Measurements from ENCODE around the gene BEND5.

BEND5 gene, protein sequence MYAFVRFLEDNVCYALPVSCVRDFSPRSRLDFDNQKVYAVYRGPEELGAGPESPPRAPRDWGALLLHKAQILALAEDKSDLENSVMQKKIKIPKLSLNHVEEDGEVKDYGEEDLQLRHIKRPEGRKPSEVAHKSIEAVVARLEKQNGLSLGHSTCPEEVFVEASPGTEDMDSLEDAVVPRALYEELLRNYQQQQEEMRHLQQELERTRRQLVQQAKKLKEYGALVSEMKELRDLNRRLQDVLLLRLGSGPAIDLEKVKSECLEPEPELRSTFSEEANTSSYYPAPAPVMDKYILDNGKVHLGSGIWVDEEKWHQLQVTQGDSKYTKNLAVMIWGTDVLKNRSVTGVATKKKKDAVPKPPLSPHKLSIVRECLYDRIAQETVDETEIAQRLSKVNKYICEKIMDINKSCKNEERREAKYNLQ

GRCh38 chr1:48776393-48777218, at the start of gene BEND5:
Gene BEND5 (minus strand): TSS chr1:48776891. CDS start chr1:48776831, 60 bp downstream.
- no peak within 1 kb of the TSS for H3K4me3 ChIP-seq (replicated peaks; ENCODE audit: low read depth, low read length)
- DNase-seq (ENCODE audit: extremely low read depth, low read depth): no peak
- TF ChIP-seq CTCF (IDR thresholded peaks at IDR 0.05; ENCODE audit: low read depth, low read length, missing control alignments): no peak

GRCh38 chr1:48823168-48823567, 46.5 kb upstream of the BEND5 start:
- DNase-seq (ENCODE audit: extremely low read depth, low read depth): no peak
- no peak overlapping the region for H3K4me3 ChIP-seq (replicated peaks; ENCODE audit: low read depth, low read length)
- no peak for TF ChIP-seq CTCF (IDR thresholded peaks at IDR 0.05; ENCODE audit: low read depth, low read length, missing control alignments)

DNA sequence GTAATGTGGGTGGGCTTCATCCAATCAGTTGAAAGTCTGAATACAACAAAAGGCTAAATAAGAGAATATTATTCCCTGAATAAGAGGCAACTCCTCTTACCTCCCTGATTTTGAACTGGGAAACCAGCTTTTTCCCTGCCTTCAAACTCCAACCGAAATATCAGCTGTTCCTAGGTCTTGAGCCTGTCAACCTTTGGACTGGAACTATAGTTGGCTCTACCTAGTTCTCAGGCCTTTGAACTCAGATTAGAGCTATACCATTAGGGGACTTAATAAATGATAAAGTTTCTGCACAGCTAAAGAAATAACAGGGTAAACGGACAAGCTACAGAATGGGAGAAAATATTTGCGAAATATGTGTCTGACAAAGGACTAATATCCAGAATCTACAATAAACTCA, 43.8 kb upstream of the BEND5 start:
- TF ChIP-seq CTCF (IDR thresholded peaks at IDR 0.05; ENCODE audit: low read depth, low read length, missing control alignments): no peak
- DNase-seq (ENCODE audit: extremely low read depth, low read depth): no peak
- no peak overlapping the region for H3K4me3 ChIP-seq (replicated peaks; ENCODE audit: low read depth, low read length)

DNA sequence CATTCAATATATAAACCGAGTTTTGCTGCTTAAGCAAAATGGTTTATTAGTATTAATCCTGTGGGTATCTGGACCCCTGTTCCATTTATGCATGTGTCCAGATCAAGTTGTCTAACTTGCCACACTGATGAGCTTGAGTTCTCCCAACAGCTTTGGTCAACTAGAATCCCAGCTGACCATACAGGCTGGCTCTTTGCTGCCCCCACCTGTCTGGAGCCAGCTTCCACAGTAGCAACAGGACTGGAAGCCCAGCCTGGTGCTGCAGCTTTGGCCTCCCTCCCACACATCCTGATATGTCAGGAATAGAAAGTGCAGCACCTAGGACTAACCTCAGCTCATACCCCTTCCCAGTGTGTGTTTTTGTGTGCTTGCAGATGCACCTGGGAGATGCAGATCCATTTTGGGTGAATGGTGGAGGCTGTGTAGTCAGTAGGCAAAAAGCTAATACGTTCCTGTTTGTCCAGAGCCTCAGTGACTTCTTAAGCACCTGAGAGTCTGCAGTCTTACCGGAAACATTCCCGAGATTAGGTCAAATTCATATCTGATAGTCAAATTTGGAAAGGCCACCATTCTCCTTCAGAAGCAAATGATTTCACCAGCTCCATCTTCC, 40.9 kb upstream of the BEND5 start:
- DNase-seq (ENCODE audit: extremely low read depth, low read depth): peak; percentile 2
- peak; percentile 77 for TF ChIP-seq CTCF (IDR thresholded peaks at IDR 0.05; ENCODE audit: low read depth, low read length, missing control alignments)
- H3K4me3 ChIP-seq (replicated peaks; ENCODE audit: low read depth, low read length): no peak overlapping the region

GRCh38 chr1:48810740-48811139, 34.0 kb upstream of the BEND5 start:
- no peak for TF ChIP-seq CTCF (IDR thresholded peaks at IDR 0.05; ENCODE audit: low read depth, low read length, missing control alignments)
- no peak for DNase-seq (ENCODE audit: extremely low read depth, low read depth)
- no peak overlapping the region for H3K4me3 ChIP-seq (replicated peaks; ENCODE audit: low read depth, low read length)

GRCh38 chr1:48808496-48808895, 31.8 kb upstream of the BEND5 start:
- H3K4me3 ChIP-seq (replicated peaks; ENCODE audit: low read depth, low read length): no peak overlapping the region
- no peak for TF ChIP-seq CTCF (IDR thresholded peaks at IDR 0.05; ENCODE audit: low read depth, low read length, missing control alignments)
- no peak for DNase-seq (ENCODE audit: extremely low read depth, low read depth)
